K562 (cell line): ENCODE measurements around the gene TSTD1. TPM values are rescaled to one million over a fixed set of nuclear protein-coding genes. Genes with fewer than 3 reads are reported as not detected.

Experiments
- ATAC-seq: fragments of 200-7000 bp; cut with Tn5 transposase; 3 replicates; pipeline ENCODE4 v1.9.1; 2020; ENCODE audit warnings: moderate library complexity
- BruUV-seq: library from RNA; stranded (reverse); fragments of 400-500 nt; replicated peaks from 2 replicates; lab custom pipeline; 2021; lab: Mats Ljungman, UMichigan
- CTCF ChIA-PET: fragments of 300-600 bp; formaldehyde crosslinking; extraction: SDS; loops from one replicate; lab custom pipeline; 2021; ENCODE audit warnings: low intra/inter-chr PET ratio; lab: Yijun Ruan, JAX
- POLR2A ChIA-PET: fragments of 300-600, 350-650 bp; sonication (Branson Sonifier 250); formaldehyde crosslinking; extraction: SDS; loops from one replicate; lab custom pipeline; 2021; ENCODE audit warnings: antibody characterized with exemption, inconsistent platforms; lab: Yijun Ruan, JAX
- DNase-seq, 4 experiments: peaks; one replicate each; pipeline versions ENCODE4 v3.0.0 to v3.0.0-alpha.2; 2011 to 2018; ENCODE audit warnings: low spot score in 3 of 4, mixed read lengths in 3 of 4; ENCODE audit errors: extremely low read depth in 1 of 4
- FAIRE-seq: peaks from 2 replicates; lab custom pipeline; 2011; peaks lifted over from hg19 to GRCh38; lab: Jason Lieb, UNC
- H2AFZ ChIP-seq: 2 replicates; pipeline ENCODE4 v1.6.0; 2011; ENCODE audit warnings: low read depth, low read length, control low read depth, inconsistent platforms
- H3K27ac ChIP-seq: fragments of 200-600 bp; 3 replicates; pipeline ENCODE4 v1.8.0; 2011; ENCODE audit warnings: low read depth, mild to moderate bottlenecking, control low read depth, inconsistent platforms, low read length, moderate library complexity, mixed read lengths; ENCODE audit errors: extremely low read depth
- H3K27me3 ChIP-seq, 2 experiments: fragments of 300-600 bp in 1 of 2; 2 replicates in 1 of 2; 3 replicates in 1 of 2; pipeline versions ENCODE4 v1.6.0 to v1.8.0; 2011; ENCODE audit warnings: inconsistent platforms in 2 of 2, low read length in 2 of 2, mild to moderate bottlenecking in 1 of 2, mixed read lengths in 1 of 2, moderate library complexity in 1 of 2; ENCODE audit not compliant: control insufficient read depth in 2 of 2, insufficient read depth in 2 of 2
- H3K36me3 ChIP-seq: fragments of 300-600 bp; 3 replicates; pipeline ENCODE4 v1.8.0; 2011; ENCODE audit warnings: mild to moderate bottlenecking, low read length, inconsistent platforms; ENCODE audit not compliant: control insufficient read depth, insufficient read depth
- H3K4me1 ChIP-seq, 2 experiments: fragments of 200-600 bp in 1 of 2; replicated peaks in 1 of 2; 2 replicates in 1 of 2; 3 replicates in 1 of 2; pipeline versions ENCODE4 v1.5.1 to v1.8.0; 2011; ENCODE audit warnings: inconsistent platforms in 2 of 2, low read length in 2 of 2, mild to moderate bottlenecking in 1 of 2, mixed read lengths in 1 of 2, moderate library complexity in 1 of 2; ENCODE audit not compliant: control insufficient read depth in 2 of 2, insufficient read depth in 2 of 2
- H3K4me2 ChIP-seq: 2 replicates; pipeline ENCODE4 v1.6.1; 2011; ENCODE audit warnings: low read length, control low read depth, inconsistent platforms, mixed read lengths; ENCODE audit not compliant: insufficient read depth
- H3K4me3 ChIP-seq: fragments of 200-600 bp; sonication (generic), shearing (Covaris generic); 2 replicates; pipeline ENCODE4 v1.5.1; 2016; ENCODE audit warnings: control low read depth, inconsistent platforms
- H3K79me2 ChIP-seq: fragments of 200-600 bp; 3 replicates; pipeline ENCODE4 v1.8.0; 2011; ENCODE audit warnings: low read length, inconsistent platforms; ENCODE audit not compliant: control insufficient read depth, insufficient read depth
- H3K9ac ChIP-seq, 2 experiments: 2 replicates each; pipeline versions ENCODE4 v1.6.0 to v1.6.1; 2011; ENCODE audit warnings: low read depth in 2 of 2, low read length in 2 of 2, control low read depth in 1 of 2, inconsistent platforms in 1 of 2, mild to moderate bottlenecking in 1 of 2, mixed read lengths in 1 of 2; ENCODE audit not compliant: insufficient read depth in 1 of 2
- H3K9me1 ChIP-seq: one replicate; pipeline ENCODE4 v1.6.0; 2011; ENCODE audit warnings: inconsistent platforms, mild to moderate bottlenecking, low read length, moderate library complexity; ENCODE audit not compliant: control insufficient read depth, insufficient read depth
- H3K9me3 ChIP-seq: replicated peaks from 2 replicates; pipeline ENCODE4 v1.5.1; 2011; ENCODE audit warnings: low read depth, low read length, inconsistent platforms; ENCODE audit not compliant: control insufficient read depth, insufficient read depth
- H4K20me1 ChIP-seq: replicated peaks from 2 replicates; pipeline ENCODE4 v1.6.1; 2011; ENCODE audit warnings: low read length, inconsistent platforms, mixed read lengths; ENCODE audit not compliant: control insufficient read depth, insufficient read depth
- BCL6 ChIP-seq: fragments of 250-450 bp; sonication (Bioruptor Pico); IDR thresholded peaks from 2 replicates; pipeline ENCODE4 v1.4.0; 2020
- KDM1A ChIP-seq, 2 experiments: fragments of 450-650 bp; IDR thresholded peaks; 2 replicates each; pipeline ENCODE4 v1.6.1; 2016; ENCODE audit warnings: mild to moderate bottlenecking in 2 of 2
- PRMT5 ChIP-seq: sonication (generic); formaldehyde crosslinking; IDR thresholded peaks from 2 replicates; pipeline ENCODE4 v1.5.0; 2020; ENCODE audit warnings: missing genetic modification reagents
- PYGO2 ChIP-seq: fragments of 450-650 bp; IDR thresholded peaks from 2 replicates; pipeline ENCODE4 v1.6.1; 2016; ENCODE audit warnings: mild to moderate bottlenecking, missing genetic modification characterization, moderate library complexity, missing compliant biosample characterization
- ZNF174 ChIP-seq: fragments of 250-450 bp; sonication (Bioruptor Pico); IDR thresholded peaks from 2 replicates; pipeline ENCODE4 v1.4.0; 2020; ENCODE audit warnings: mild to moderate bottlenecking
- ZNF445 ChIP-seq: fragments of 250-450 bp; sonication (Bioruptor Pico); IDR thresholded peaks from 2 replicates; pipeline ENCODE4 v1.4.0; 2020; ENCODE audit warnings: low read depth, mild to moderate bottlenecking, moderate library complexity
- WGBS: fragments of 100-300 bp; shearing (Covaris generic); methylation state at CpG from one replicate; pipeline ENCODE4 v1.1.6; 2016; ENCODE audit warnings: low coverage, mixed read lengths; ENCODE audit not compliant: insufficient coverage; ENCODE audit errors: missing lambda C conversion rate; 5-methylcytosine and 5-hydroxymethylcytosine counted together
- in situ Hi-C: fragments of 300-500 bp; cut with MboI; formaldehyde crosslinking; loops from 4 replicates; pipeline ENCODE4 v1.15.0; 2018; ENCODE audit warnings: inconsistent platforms, mixed read lengths
- intact Hi-C: fragments of 100-400 bp; cut with micrococcal nuclease; formaldehyde crosslinking; loops from 2 replicates; pipeline ENCODE4 v1.14.2; 2022
- polyA plus RNA-seq, 8 experiments: library from polyadenylated mRNA; depleted of rRNA in 4 of 8; stranded (reverse) in 5 of 8; unstranded in 3 of 8; fragments of >200 nt; fragmentation: Nextera tagmentation in 2 of 8; fragmentation: Illumina TruSeq in 1 of 8; extraction: Ambion mirVana in 2 of 8; extraction: Trizol in 1 of 8; gene quantifications; 2 replicates each; pipeline versions ENCODE4 v1.2.1 to v1.2.3, GENCODE V29; 2011 to 2014; ENCODE audit warnings: inconsistent platforms in 1 of 8, missing spikeins in 1 of 8
- total RNA-seq, 7 experiments: library from RNA; depleted of rRNA in 6 of 7; stranded (reverse); fragments of >200 nt in 6 of 7; fragmentation: Illumina TruSeq in 2 of 7; extraction: Trizol in 2 of 7; gene quantifications; 2 replicates each; pipeline versions ENCODE4 v1.2.1 to v1.2.3, GENCODE V29; 2011 to 2021; ENCODE audit warnings: low replicate concordance in 1 of 7
- TF ChIP-seq, protein P1 (sequence below): fragments of 450-650 bp; formaldehyde crosslinking; IDR thresholded peaks from 2 replicates; pipeline ENCODE4 v1.4.0; 2020; ENCODE audit warnings: mild to moderate bottlenecking
- TF ChIP-seq, protein P2 (sequence below): fragments of 450-650 bp; IDR thresholded peaks from 2 replicates; pipeline ENCODE4 v1.6.1; 2016
- TF ChIP-seq, protein P3 (sequence below): fragments of 450-650 bp; formaldehyde crosslinking; conservative IDR thresholded peaks from 2 replicates; pipeline ENCODE4 v1.4.0; 2022; ENCODE audit warnings: mild to moderate bottlenecking, missing genetic modification characterization
- TF ChIP-seq, protein P4 (sequence below): fragments of 450-650 bp; IDR thresholded peaks from 2 replicates; pipeline ENCODE4 v1.6.1; 2017; ENCODE audit warnings: antibody characterized with exemption
- TF ChIP-seq, protein P5 (sequence below), 3 experiments: fragments of 200-800 bp in 1 of 3; fragments of 250-450 bp in 1 of 3; fragments of 450-650 bp in 1 of 3; sonication (Bioruptor Pico) in 1 of 3; sonication (Bioruptor generic) in 1 of 3; formaldehyde crosslinking in 1 of 3; IDR thresholded peaks; 2 replicates each; pipeline versions ENCODE4 v1.6.1 to v1.8.0; 2016 to 2022; ENCODE audit warnings: mild to moderate bottlenecking in 2 of 3, missing genetic modification characterization in 2 of 3, missing compliant biosample characterization in 1 of 3, moderate library complexity in 1 of 3
- TF ChIP-seq, protein P6 (sequence below), 2 experiments: fragments of 250-450 bp in 1 of 2; fragments of 450-650 bp in 1 of 2; sonication (Bioruptor Pico) in 1 of 2; IDR thresholded peaks; 2 replicates each; pipeline versions ENCODE4 v1.6.1 to v1.8.0; 2016 to 2021; ENCODE audit warnings: mild to moderate bottlenecking in 2 of 2, moderate library complexity in 2 of 2, missing compliant biosample characterization in 1 of 2, missing genetic modification characterization in 1 of 2

Gene TSTD1
- total and polyA plus RNA-seq, 9 of the 15 experiments (the other 6 are each of a cell fraction or from before 2014, with no cell fraction given), result 0.23 to 0.53 TPM; not detected in 7

DNA sequence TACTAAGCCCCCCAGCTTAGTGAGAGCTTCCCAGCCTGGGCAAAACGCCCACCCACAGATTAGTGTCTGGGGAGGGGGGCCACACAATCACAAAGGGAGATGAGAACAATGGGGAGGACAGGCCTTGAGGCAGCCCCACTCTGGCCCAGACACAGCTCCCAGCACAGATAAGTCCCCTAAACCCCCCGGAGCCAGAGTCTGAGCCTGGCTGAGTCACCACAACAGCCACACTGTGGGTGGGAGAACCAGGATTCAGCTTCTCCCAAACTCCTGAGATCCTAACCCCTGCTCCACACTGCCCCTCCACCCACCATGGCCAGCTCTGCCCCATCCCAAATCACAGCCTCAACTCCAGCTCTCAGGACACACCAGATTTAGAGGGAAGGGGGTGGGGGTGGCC is 46.4 kb upstream of the TSTD1 start:
- ChIA-PET CTCF (no interaction called here), POLR2A (interaction anchor here (0.5 to 1.8 kb wide), 3 partner anchors 10 to 298 kb away, joined by 3 to 8 read pairs (median 3); no protein-coding TSS in a partner anchor)
- H3K79me2 ChIP-seq, result no peaks in the 10 kb centered on the region
- no peak for DNase-seq
- peaks cover 11 to 18% of the 10 kb centered on the region in 2 experiments; a peak in 4 of 5 replicates for H3K4me1 ChIP-seq
- H3K36me3 ChIP-seq, result no peaks in the 10 kb centered on the region
- no TSS peak for BruUV-seq
- no peaks in the 10 kb centered on the region for H3K9me1 ChIP-seq
- no peak overlapping the region for H2AFZ ChIP-seq
- no peak overlapping the region for H3K4me3 ChIP-seq
- intact Hi-C loops (no loop called here), in situ Hi-C loops (loop anchor here (25.0 kb wide), 1 partner anchor 248 kb away; no protein-coding TSS in a partner anchor)
- peak; percentile 32 for FAIRE-seq
- no peaks in the 10 kb centered on the region for H4K20me1 ChIP-seq
- H3K9ac ChIP-seq, result no peak overlapping the region
- no peak for ATAC-seq
- no peaks in the 10 kb centered on the region for H3K9me3 ChIP-seq
- H3K27ac ChIP-seq, result no peak overlapping the region
- H3K27me3 ChIP-seq, result no peaks in the 10 kb centered on the region
- 0% methylated on average over 2 of the region's 2 CpGs for WGBS
- no peak overlapping the region for H3K4me2 ChIP-seq
- TF ChIP-seq, protein P1, sequence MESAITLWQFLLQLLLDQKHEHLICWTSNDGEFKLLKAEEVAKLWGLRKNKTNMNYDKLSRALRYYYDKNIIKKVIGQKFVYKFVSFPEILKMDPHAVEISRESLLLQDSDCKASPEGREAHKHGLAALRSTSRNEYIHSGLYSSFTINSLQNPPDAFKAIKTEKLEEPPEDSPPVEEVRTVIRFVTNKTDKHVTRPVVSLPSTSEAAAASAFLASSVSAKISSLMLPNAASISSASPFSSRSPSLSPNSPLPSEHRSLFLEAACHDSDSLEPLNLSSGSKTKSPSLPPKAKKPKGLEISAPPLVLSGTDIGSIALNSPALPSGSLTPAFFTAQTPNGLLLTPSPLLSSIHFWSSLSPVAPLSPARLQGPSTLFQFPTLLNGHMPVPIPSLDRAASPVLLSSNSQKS (CRISPR knock-in tag), result no peak
- TF ChIP-seq BCL6 (CRISPR knock-in tag) (no peak), PRMT5 (CRISPR knock-in tag) (no peak), PYGO2 (tag) (no peak), ZNF174 (CRISPR knock-in tag) (no peak), KDM1A (IDR thresholded peaks at IDR 0.05) (peak; percentile 38 to 45; a peak in 2 of 4 replicates), ZNF445 (CRISPR knock-in tag) (no peak)
- TF ChIP-seq, protein P2, sequence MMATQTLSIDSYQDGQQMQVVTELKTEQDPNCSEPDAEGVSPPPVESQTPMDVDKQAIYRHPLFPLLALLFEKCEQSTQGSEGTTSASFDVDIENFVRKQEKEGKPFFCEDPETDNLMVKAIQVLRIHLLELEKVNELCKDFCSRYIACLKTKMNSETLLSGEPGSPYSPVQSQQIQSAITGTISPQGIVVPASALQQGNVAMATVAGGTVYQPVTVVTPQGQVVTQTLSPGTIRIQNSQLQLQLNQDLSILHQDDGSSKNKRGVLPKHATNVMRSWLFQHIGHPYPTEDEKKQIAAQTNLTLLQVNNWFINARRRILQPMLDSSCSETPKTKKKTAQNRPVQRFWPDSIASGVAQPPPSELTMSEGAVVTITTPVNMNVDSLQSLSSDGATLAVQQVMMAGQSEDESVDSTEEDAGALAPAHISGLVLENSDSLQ, result no peak
- TF ChIP-seq, protein P3, sequence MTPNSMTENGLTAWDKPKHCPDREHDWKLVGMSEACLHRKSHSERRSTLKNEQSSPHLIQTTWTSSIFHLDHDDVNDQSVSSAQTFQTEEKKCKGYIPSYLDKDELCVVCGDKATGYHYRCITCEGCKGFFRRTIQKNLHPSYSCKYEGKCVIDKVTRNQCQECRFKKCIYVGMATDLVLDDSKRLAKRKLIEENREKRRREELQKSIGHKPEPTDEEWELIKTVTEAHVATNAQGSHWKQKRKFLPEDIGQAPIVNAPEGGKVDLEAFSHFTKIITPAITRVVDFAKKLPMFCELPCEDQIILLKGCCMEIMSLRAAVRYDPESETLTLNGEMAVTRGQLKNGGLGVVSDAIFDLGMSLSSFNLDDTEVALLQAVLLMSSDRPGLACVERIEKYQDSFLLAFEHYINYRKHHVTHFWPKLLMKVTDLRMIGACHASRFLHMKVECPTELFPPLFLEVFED (CRISPR knock-in tag), result no peak
- TF ChIP-seq, protein P4, sequence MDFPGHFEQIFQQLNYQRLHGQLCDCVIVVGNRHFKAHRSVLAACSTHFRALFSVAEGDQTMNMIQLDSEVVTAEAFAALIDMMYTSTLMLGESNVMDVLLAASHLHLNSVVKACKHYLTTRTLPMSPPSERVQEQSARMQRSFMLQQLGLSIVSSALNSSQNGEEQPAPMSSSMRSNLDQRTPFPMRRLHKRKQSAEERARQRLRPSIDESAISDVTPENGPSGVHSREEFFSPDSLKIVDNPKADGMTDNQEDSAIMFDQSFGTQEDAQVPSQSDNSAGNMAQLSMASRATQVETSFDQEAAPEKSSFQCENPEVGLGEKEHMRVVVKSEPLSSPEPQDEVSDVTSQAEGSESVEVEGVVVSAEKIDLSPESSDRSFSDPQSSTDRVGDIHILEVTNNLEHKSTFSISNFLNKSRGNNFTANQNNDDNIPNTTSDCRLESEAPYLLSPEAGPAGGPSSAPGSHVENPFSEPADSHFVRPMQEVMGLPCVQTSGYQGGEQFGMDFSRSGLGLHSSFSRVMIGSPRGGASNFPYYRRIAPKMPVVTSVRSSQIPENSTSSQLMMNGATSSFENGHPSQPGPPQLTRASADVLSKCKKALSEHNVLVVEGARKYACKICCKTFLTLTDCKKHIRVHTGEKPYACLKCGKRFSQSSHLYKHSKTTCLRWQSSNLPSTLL, result no peak
- TF ChIP-seq, protein P5, sequence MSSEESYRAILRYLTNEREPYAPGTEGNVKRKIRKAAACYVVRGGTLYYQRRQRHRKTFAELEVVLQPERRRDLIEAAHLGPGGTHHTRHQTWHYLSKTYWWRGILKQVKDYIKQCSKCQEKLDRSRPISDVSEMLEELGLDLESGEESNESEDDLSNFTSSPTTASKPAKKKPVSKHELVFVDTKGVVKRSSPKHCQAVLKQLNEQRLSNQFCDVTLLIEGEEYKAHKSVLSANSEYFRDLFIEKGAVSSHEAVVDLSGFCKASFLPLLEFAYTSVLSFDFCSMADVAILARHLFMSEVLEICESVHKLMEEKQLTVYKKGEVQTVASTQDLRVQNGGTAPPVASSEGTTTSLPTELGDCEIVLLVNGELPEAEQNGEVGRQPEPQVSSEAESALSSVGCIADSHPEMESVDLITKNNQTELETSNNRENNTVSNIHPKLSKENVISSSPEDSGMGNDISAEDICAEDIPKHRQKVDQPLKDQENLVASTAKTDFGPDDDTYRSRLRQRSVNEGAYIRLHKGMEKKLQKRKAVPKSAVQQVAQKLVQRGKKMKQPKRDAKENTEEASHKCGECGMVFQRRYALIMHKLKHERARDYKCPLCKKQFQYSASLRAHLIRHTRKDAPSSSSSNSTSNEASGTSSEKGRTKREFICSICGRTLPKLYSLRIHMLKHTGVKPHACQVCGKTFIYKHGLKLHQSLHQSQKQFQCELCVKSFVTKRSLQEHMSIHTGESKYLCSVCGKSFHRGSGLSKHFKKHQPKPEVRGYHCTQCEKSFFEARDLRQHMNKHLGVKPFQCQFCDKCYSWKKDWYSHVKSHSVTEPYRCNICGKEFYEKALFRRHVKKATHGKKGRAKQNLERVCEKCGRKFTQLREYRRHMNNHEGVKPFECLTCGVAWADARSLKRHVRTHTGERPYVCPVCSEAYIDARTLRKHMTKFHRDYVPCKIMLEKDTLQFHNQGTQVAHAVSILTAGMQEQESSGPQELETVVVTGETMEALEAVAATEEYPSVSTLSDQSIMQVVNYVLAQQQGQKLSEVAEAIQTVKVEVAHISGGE (CRISPR knock-in tag; IDR thresholded peaks at IDR 0.05), result no peak
- TF ChIP-seq, protein P6, sequence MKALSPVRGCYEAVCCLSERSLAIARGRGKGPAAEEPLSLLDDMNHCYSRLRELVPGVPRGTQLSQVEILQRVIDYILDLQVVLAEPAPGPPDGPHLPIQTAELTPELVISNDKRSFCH (CRISPR knock-in tag; IDR thresholded peaks at IDR 0.05), result no peak
- TF ChIP-seq, protein P6 (tag; IDR thresholded peaks at IDR 0.05), result no peak
